ENCODE results near the gene TNFRSF1A. TPM values are rescaled to one million over a fixed set of nuclear protein-coding genes. Genes with fewer than 3 reads are reported as not detected.
"Not testable (repeated sequence)": the region's sequence is repeated elsewhere in the genome, so short reads cannot be mapped to it uniquely, and the experiment has no call there.

Gene TNFRSF1A
- total RNA-seq, 2 donors from 2014 or later: 49.3 to 62.6 TPM

- Mint-ChIP-seq H3K9me3 (peaks cover 0 to 6% of the 10 kb centered on the region in 2 donors), H3K27ac (peak overlapping the region in 1 of 2 donors; percentile 2), H3K36me3 (no peaks in the 10 kb centered on the region)
- ATAC-seq: no peak
- DNase-seq (ENCODE audit: low spot score in 2 of 2): no peak
Measured at GRCh38 chr12:6347367-6348338, 5.8 kb upstream of the TNFRSF1A start.

GRCh38 chr12:6346942-6347341 is 5.1 kb upstream of the TNFRSF1A start:
- no peak for ATAC-seq
- no peaks in the 10 kb centered on the region for H3K36me3 Mint-ChIP-seq
- peaks cover 0 to 6% of the 10 kb centered on the region in 2 donors for H3K9me3 Mint-ChIP-seq
- peak overlapping the region in 1 of 2 donors; percentile 2 for H3K27ac Mint-ChIP-seq
- no peak for DNase-seq (ENCODE audit: low spot score in 2 of 2)

GRCh38 chr12:6346235-6346832 is 4.5 kb upstream of the TNFRSF1A start:
- DNase-seq (ENCODE audit: low spot score in 2 of 2) (no peak), ATAC-seq (no peak)
- peaks cover 0 to 6% of the 10 kb centered on the region in 2 donors for H3K9me3 Mint-ChIP-seq
- H3K36me3 Mint-ChIP-seq: no peaks in the 10 kb centered on the region
- peak overlapping the region; percentile 81 to 91 for H3K27ac Mint-ChIP-seq

GRCh38 chr12:6345319-6346091 is 3.6 kb upstream of the TNFRSF1A start:
- Mint-ChIP-seq H3K9me3 (peaks cover 0 to 6% of the 10 kb centered on the region in 2 donors), H3K36me3 (no peaks in the 10 kb centered on the region), H3K27ac (peak overlapping the region; percentile 81 to 91)
- no peak for DNase-seq (ENCODE audit: low spot score in 2 of 2)
- peak; percentile 70 to 86 for ATAC-seq

- H3K27ac Mint-ChIP-seq; H3K36me3 Mint-ChIP-seq; ATAC-seq; H3K9me3 Mint-ChIP-seq; DNase-seq (ENCODE audit: low spot score in 2 of 2): not testable (repeated sequence)
Measured at GRCh38 chr12:6344101-6344660, 2.3 kb upstream of the TNFRSF1A start.

- no peak overlapping the region for H3K27ac Mint-ChIP-seq
- ATAC-seq (no peak), DNase-seq (ENCODE audit: low spot score in 2 of 2) (no peak)
- no peaks in the 10 kb centered on the region for H3K36me3 Mint-ChIP-seq
- H3K9me3 Mint-ChIP-seq: peaks cover 0 to 6% of the 10 kb centered on the region in 2 donors
Measured at GRCh38 chr12:6343518-6343917, 1.6 kb upstream of the TNFRSF1A start.

GRCh38 chr12:6342140-6342889 is 439 bp upstream of the TNFRSF1A start:
- no peak for DNase-seq (ENCODE audit: low spot score in 2 of 2)
- ATAC-seq: no peak
- no peaks in the 10 kb centered on the region for H3K36me3 Mint-ChIP-seq
- peaks cover 0 to 6% of the 10 kb centered on the region in 2 donors for H3K9me3 Mint-ChIP-seq
- no peak overlapping the region for H3K27ac Mint-ChIP-seq

- no peak for DNase-seq (ENCODE audit: low spot score in 2 of 2)
- H3K27ac Mint-ChIP-seq: no peak overlapping the region
- H3K36me3 Mint-ChIP-seq: no peaks in the 10 kb centered on the region
- no peaks in the 10 kb centered on the region for H3K9me3 Mint-ChIP-seq
- no peak for ATAC-seq
Measured at GRCh38 chr12:6340745-6341416, 995 bp downstream of the TNFRSF1A start.

- Mint-ChIP-seq H3K27ac (no peak overlapping the region), H3K9me3 (no peaks in the 10 kb centered on the region), H3K36me3 (no peaks in the 10 kb centered on the region)
- DNase-seq (ENCODE audit: low spot score in 2 of 2): no peak
- ATAC-seq: no peak
Measured at GRCh38 chr12:6340032-6340638, 1.7 kb downstream of the TNFRSF1A start.

GRCh38 chr12:6338955-6339354 is 2.9 kb downstream of the TNFRSF1A start:
- DNase-seq (ENCODE audit: low spot score in 2 of 2) (no peak), ATAC-seq (no peak)
- no peak overlapping the region for H3K27ac Mint-ChIP-seq
- H3K9me3 Mint-ChIP-seq: no peaks in the 10 kb centered on the region
- H3K36me3 Mint-ChIP-seq: peaks cover 1 to 2% of the 10 kb centered on the region in 2 donors

GRCh38 chr12:6338536-6338935 is 3.3 kb downstream of the TNFRSF1A start:
- not testable (repeated sequence) for H3K9me3 Mint-ChIP-seq; DNase-seq (ENCODE audit: low spot score in 2 of 2); H3K36me3 Mint-ChIP-seq; ATAC-seq; H3K27ac Mint-ChIP-seq

GRCh38 chr12:6337958-6338433 is 3.9 kb downstream of the TNFRSF1A start:
- DNase-seq (ENCODE audit: low spot score in 2 of 2) (no peak), ATAC-seq (no peak)
- Mint-ChIP-seq H3K36me3 (peaks cover 8 to 12% of the 10 kb centered on the region in 2 donors), H3K9me3 (no peaks in the 10 kb centered on the region), H3K27ac (no peak overlapping the region)

- H3K9me3 Mint-ChIP-seq: no peaks in the 10 kb centered on the region
- ATAC-seq: no peak
- H3K27ac Mint-ChIP-seq: peak overlapping the region in 1 of 2 donors; percentile 96
- H3K36me3 Mint-ChIP-seq: peaks cover 13 to 19% of the 10 kb centered on the region in 2 donors
- no peak for DNase-seq (ENCODE audit: low spot score in 2 of 2)
Measured at GRCh38 chr12:6336889-6337853, 4.7 kb downstream of the TNFRSF1A start.

Data from activated naive CD4-positive, alpha-beta T cell treated with anti-CD3 and anti-CD28 coated beads, Interleukin-2, amount 50 U/mL, for 72 hours (primary cell).